ENCODE measurements around the gene MARVELD1. TPM values are rescaled to one million over a fixed set of nuclear protein-coding genes. Genes with fewer than 3 reads are reported as not detected.

MARVELD1 gene
- polyA plus RNA-seq, 2 of the 4 experiments (the other 2 are of a cell fraction): 29.1 to 31.7 TPM

DNA sequence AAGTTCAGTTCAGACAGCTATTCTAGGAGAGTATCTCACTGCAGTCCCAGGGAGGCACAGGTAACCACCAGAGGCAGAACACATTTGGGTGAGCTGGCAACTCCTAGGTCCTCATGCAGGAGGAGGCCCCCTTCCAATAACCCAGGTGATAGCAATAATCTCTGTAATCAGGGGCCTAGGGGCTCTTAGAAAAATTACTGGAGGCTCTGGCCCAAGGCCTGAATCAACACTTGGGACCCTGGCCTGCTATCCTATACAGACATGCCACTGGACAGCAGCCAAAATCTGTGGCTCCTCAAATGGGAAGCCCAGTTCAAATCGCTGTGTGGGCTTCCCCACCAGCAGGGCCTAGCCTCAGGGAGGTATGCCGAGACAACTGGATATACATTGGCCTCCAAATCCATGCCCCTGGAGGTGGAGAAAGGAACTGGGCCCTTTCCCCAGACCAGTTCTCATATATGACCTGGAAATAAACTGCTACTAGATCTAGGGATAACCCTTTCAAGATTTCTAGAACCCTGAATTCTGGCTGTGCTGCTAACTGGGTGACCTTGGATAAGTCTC, 28.1 kb upstream of the MARVELD1 start:
- DNase-seq (ENCODE audit: low read depth in 1 of 2, low spot score in 1 of 2): peak; percentile 76 to 79
- Histone ChIP-seq H3K4me1 (peaks cover 67% of the 10 kb centered on the region), H3K9me3 (no peaks in the 10 kb centered on the region), H3K4me3 (peak overlapping the region; percentile 92), H3K27ac (peak overlapping the region; percentile 85 to 94), H3K4me2 (peak overlapping the region; percentile 84)
- 0 out of 4 replicates have a peak, but pooled peaks of 1 of the 2 experiments have one; percentile 2 for TF ChIP-seq CEBPB (IDR thresholded peaks at IDR 0.05)
- TF ChIP-seq HOXB5 (CRISPR knock-in tag; IDR thresholded peaks at IDR 0.05): no peak
- ATAC-seq: peak; percentile 31 to 52; a peak in 4 of 6 replicates
- WGBS (ENCODE audit: missing lambda C conversion rate): 0% methylated on average over 2 of the region's 2 CpGs
- CTCF ChIA-PET: interaction anchor here (1.4 to 37.6 kb wide), 3 partner anchors 9 to 33 kb away, joined by 5 to 1127 read pairs (median 94); partner anchors contain the start of genes MARVELD1 and ZFYVE27
- FAIRE-seq: no peak
- POLR2A ChIA-PET: interaction anchor here (0.6 to 3.2 kb wide), 4 partner anchors 17 to 50 kb away, joined by 4 to 53 read pairs (median 36); partner anchors contain the start of genes MARVELD1 and ZFYVE27

DNA sequence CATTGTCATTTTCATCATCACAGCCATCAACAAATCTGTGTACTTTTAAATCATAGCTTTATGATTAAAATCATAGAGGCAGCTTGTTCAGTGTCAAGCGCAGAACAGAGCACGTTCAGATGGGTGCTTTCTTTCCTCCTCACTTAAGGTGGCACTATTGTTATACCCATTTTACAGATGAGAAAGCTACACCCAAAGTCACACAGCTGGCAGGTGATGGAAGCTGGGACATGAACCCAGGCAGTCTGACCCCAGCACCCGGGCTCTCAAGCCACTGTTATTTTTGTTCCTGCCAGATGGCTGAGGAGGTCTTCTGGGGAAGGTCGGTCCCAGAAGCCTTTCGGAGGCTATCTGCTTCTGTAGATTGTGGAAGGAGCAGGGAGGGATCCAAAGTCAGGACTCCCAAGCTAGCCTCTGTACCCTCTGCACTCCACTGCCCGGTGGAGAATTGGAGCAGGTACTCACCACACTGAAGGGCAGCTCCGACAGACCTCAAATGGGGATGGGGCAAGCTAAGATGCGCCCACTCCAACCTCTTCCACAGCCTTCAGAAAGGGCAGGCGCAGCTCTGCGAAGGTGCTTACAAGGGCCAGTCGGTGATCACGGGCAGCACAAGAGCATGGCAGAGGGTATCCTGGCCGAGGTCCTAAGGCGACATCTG, 27.1 kb upstream of the MARVELD1 start:
- Histone ChIP-seq H3K4me2 (peak overlapping the region; percentile 84), H3K4me1 (peaks cover 66% of the 10 kb centered on the region), H3K4me3 (peak overlapping the region; percentile 92), H3K27ac (peak overlapping the region; percentile 85 to 94), H3K9me3 (no peaks in the 10 kb centered on the region)
- TF ChIP-seq, protein P1, sequence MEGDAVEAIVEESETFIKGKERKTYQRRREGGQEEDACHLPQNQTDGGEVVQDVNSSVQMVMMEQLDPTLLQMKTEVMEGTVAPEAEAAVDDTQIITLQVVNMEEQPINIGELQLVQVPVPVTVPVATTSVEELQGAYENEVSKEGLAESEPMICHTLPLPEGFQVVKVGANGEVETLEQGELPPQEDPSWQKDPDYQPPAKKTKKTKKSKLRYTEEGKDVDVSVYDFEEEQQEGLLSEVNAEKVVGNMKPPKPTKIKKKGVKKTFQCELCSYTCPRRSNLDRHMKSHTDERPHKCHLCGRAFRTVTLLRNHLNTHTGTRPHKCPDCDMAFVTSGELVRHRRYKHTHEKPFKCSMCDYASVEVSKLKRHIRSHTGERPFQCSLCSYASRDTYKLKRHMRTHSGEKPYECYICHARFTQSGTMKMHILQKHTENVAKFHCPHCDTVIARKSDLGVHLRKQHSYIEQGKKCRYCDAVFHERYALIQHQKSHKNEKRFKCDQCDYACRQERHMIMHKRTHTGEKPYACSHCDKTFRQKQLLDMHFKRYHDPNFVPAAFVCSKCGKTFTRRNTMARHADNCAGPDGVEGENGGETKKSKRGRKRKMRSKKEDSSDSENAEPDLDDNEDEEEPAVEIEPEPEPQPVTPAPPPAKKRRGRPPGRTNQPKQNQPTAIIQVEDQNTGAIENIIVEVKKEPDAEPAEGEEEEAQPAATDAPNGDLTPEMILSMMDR (IDR thresholded peaks at IDR 0.05): peak; percentile 15; the same call in 2 of the 3 replicates
- no peak for TF ChIP-seq FOSB (CRISPR knock-in tag; IDR thresholded peaks at IDR 0.05)
- peak; percentile 94 for TF ChIP-seq KDM1A (IDR thresholded peaks at IDR 0.05; ENCODE audit: low read depth)
- TF ChIP-seq SMC3 (IDR thresholded peaks at IDR 0.05): 0 out of 3 replicates have a peak, but pooled peaks have one; percentile 7
- TF ChIP-seq HDAC2 (IDR thresholded peaks at IDR 0.05): peak; percentile 78; the same call in 1 of the 2 replicates
- no peak for TF ChIP-seq JUN (IDR thresholded peaks at IDR 0.05)
- no peak for TF ChIP-seq KDM5A (IDR thresholded peaks at IDR 0.05)
- TF ChIP-seq HOXA7 (CRISPR knock-in tag; IDR thresholded peaks at IDR 0.05): 0 out of 2 replicates have a peak, but pooled peaks have one; percentile 19
- TF ChIP-seq CHD4 (IDR thresholded peaks at IDR 0.05; ENCODE audit: borderline replicate concordance): peak; percentile 84
- 0 out of 2 replicates have a peak, but pooled peaks have one; percentile 62 for TF ChIP-seq RCOR1 (IDR thresholded peaks at IDR 0.05; ENCODE audit: low read depth, low read length)
- peak; percentile 15 to 32; a peak in 2 of 5 replicates for TF ChIP-seq RAD21 (conservative IDR thresholded peaks at IDR 0.05 in 1 of 2, IDR thresholded peaks at IDR 0.05 in 1 of 2)
- FAIRE-seq: no peak
- CTCF ChIA-PET: interaction anchor here (0.8 to 37.6 kb wide), 9 partner anchors 10 to 114 kb away, joined by 3 to 1127 read pairs (median 6); partner anchors contain the start of genes ANKRD2, MARVELD1 and ZFYVE27
- peak; percentile 0 to 8 for ATAC-seq
- DNase-seq (ENCODE audit: low read depth in 1 of 2, low spot score in 1 of 2): peak in 1 of 2 experiments; percentile 54
- POLR2A ChIA-PET: interaction anchor here (0.8 to 3.4 kb wide), 18 partner anchors 8 to 203 kb away, joined by 3 to 53 read pairs (median 6); partner anchors contain the start of genes MARVELD1, UBTD1 and ZFYVE27
- 2% methylated on average over 8 of the region's 14 CpGs for WGBS (ENCODE audit: missing lambda C conversion rate)

DNA sequence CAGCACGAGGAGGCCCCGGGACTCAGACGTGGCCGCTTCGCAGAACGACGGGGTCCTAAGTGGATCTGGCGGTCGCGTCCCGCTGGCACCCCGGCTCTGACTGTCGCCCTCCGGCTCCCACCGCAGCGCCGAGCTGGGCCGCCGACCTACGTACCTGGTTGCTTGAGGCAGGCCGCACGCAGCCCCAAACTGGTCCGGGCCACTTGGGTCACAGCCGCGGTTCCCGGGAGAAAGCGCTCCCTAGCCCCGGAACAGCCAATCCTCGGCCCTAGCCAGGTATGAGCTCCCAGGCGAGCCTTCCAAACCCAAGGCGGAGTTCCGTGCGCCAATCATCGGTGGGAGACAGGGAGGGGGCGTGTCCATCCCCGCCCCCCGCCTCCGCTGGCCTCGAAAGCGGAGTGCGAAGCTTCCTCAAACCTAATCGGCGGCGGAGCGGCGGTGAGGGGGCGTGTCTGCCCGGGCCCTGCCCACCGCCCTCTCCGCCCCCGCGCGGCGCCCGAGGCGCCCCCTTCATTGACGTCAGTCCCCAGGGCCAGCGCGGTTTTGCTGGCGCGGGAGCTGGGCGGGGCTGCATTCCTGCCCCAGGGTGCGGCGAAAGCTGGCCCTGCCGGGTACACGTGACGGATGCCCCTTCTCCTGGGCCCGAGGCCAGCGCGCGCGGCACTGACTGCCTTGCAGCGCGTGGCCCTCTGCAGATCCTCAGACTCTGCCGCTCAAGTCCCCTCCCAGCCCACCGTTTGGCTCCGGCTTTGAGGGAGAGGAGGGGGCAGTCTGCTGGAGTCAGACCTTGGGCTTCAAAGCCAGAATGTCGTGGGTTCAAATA, 26.4 kb upstream of the MARVELD1 start, which contains the start of gene AVPI1:
AVPI1 (minus strand) TSS at position 280 of the 823 bp plus-strand sequence. CDS start 7,336 bp downstream, outside the sequence.
- under 1% methylated on average over 19 of the region's 78 CpGs for WGBS (ENCODE audit: missing lambda C conversion rate)
- Histone ChIP-seq H3K4me2 (peak within 1 kb of the TSS; percentile 84), H3K4me3 (peak within 1 kb of the TSS; percentile 92), H3K9me3 (no peaks in the 10 kb centered on the region), H3K27ac (peak within 1 kb of the TSS; percentile 94), H3K4me1 (peaks cover 62% of the 10 kb centered on the region)
- no peak for FAIRE-seq
- ChIA-PET POLR2A (interaction anchor here (0.5 to 3.4 kb wide), 30 partner anchors 9 to 301 kb away, joined by 3 to 53 read pairs (median 4); partner anchors contain the start of genes MARVELD1, PI4K2A, RRP12 and UBTD1), CTCF (interaction anchor here (0.8 to 37.6 kb wide), 11 partner anchors 9 to 115 kb away, joined by 3 to 1127 read pairs (median 5); partner anchors contain the start of genes ANKRD2, MARVELD1 and ZFYVE27)
- ATAC-seq: peak; percentile 78 to 87
- peak; percentile 95 to 99 for DNase-seq (ENCODE audit: low read depth in 1 of 2, low spot score in 1 of 2)
- no peak for TF ChIP-seq ZFP36 (IDR thresholded peaks at IDR 0.05; ENCODE audit: borderline replicate concordance, partially characterized antibody)
- TF ChIP-seq TFCP2L1 (CRISPR knock-in tag; IDR thresholded peaks at IDR 0.05): peak; percentile 85
- TF ChIP-seq, protein P2, sequence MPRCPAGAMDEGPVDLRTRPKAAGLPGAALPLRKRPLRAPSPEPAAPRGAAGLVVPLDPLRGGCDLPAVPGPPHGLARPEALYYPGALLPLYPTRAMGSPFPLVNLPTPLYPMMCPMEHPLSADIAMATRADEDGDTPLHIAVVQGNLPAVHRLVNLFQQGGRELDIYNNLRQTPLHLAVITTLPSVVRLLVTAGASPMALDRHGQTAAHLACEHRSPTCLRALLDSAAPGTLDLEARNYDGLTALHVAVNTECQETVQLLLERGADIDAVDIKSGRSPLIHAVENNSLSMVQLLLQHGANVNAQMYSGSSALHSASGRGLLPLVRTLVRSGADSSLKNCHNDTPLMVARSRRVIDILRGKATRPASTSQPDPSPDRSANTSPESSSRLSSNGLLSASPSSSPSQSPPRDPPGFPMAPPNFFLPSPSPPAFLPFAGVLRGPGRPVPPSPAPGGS (IDR thresholded peaks at IDR 0.05): peak; percentile 79
- no peak for TF ChIP-seq HEYL (CRISPR knock-in tag; IDR thresholded peaks at IDR 0.05)
- TF ChIP-seq SMC3 (IDR thresholded peaks at IDR 0.05): no peak
- peak; percentile 98 for TF ChIP-seq NPAS2 (CRISPR knock-in tag; IDR thresholded peaks at IDR 0.05; ENCODE audit: borderline replicate concordance)
- peak; percentile 73 for TF ChIP-seq BHLHE40 (IDR thresholded peaks at IDR 0.05; ENCODE audit: low read depth, low read length)
- TF ChIP-seq CEBPB (IDR thresholded peaks at IDR 0.05): peak in 1 of 2 experiments; percentile 21; a peak in 1 of 4 replicates
- TF ChIP-seq, protein P1 (IDR thresholded peaks at IDR 0.05): no peak
- TF ChIP-seq, protein P3, sequence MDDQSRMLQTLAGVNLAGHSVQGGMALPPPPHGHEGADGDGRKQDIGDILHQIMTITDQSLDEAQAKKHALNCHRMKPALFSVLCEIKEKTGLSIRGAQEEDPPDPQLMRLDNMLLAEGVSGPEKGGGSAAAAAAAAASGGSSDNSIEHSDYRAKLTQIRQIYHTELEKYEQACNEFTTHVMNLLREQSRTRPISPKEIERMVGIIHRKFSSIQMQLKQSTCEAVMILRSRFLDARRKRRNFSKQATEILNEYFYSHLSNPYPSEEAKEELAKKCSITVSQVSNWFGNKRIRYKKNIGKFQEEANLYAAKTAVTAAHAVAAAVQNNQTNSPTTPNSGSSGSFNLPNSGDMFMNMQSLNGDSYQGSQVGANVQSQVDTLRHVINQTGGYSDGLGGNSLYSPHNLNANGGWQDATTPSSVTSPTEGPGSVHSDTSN (IDR thresholded peaks at IDR 0.05): peak; percentile 62; the same call in 1 of the 2 replicates
- no peak for TF ChIP-seq KDM5A (IDR thresholded peaks at IDR 0.05)
